Amygdala (tissue), 56 donors: ENCODE data around the gene MORF4L1.
"Not testable (repeated sequence)": the region's sequence is repeated elsewhere in the genome, so short reads cannot be mapped to it uniquely, and the experiment has no call there.

Source experiments
- DNase-seq, 56 donors: peaks; one replicate each; lab custom pipeline; 2025; lab: John Stamatoyannopoulos, UW

MORF4L1 gene

DNA sequence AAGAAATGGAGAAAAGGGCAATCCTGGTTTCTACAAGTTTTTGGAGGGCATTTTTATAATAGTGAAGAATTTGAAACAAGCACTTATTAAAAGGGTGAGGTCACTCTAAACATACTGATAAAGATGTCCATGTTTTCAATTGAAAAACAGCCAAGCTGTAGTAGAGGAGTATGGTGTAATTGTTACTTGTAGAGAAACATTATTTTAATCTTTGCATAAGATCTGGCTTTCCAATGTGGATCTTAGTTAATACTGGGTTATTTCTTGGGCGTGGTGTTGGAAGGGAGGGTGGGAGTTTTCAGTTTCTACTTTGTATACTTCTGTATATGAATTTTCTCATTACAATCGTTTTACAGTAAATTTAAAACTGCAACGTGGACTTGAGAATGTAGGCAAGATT is 22.8 kb downstream of the MORF4L1 start:
- DNase-seq = no peak

DNA sequence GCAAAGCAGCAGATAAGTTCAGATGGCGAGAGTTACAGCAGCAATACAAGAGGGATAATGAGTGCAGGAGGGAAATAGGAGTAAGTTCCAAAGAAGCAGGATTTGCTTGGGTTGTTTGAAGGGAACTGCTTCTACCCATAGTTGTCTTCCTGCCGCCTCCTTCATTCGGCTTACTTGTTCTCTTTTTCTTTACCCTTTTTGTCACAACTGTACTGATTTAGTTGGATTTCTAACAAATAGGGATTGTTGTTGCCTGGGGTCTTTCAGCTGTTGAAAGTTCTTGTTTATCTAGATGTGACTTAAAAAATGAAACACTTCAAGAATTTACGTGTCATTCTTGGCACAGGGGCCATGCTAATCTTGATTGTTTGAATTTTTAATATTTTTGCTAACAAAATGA is 25.9 kb downstream of the MORF4L1 start:
- DNase-seq = no peak

DNA sequence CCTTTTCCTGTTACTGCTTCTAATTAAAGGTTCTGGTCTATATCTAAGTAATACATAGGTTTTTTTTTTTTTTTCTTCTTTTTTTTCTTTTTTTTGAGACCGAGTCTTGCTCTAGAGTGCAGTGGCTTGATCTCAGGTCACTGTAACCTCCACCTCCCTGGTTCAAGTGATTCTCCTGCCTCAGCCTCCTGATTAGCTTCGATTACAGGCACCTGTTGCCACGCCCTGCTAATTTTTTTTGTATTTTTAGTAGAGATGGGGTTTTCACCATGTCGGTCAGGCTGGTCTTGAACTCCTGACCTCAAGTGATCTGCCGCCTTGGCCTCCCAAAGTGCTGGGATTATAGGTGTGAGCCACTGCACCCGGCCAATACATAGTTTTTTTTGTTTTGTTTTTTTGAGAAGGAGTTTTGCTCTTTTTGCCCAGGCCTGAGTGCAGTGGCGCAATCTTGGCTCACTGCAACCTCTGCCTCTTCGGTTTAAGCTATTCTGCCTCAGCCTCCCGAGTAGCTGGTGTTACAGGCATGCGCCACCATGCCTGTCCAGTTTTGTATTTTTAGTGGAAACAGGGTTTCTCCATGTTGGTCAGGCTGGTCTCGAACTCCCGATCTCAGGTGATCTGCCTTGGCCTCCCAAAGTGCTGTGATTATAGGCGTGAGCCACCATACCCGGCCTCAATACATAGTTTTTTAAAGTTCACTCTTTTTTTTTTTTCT is 28.3 kb downstream of the MORF4L1 start:
- DNase-seq = not testable (repeated sequence)

DNA sequence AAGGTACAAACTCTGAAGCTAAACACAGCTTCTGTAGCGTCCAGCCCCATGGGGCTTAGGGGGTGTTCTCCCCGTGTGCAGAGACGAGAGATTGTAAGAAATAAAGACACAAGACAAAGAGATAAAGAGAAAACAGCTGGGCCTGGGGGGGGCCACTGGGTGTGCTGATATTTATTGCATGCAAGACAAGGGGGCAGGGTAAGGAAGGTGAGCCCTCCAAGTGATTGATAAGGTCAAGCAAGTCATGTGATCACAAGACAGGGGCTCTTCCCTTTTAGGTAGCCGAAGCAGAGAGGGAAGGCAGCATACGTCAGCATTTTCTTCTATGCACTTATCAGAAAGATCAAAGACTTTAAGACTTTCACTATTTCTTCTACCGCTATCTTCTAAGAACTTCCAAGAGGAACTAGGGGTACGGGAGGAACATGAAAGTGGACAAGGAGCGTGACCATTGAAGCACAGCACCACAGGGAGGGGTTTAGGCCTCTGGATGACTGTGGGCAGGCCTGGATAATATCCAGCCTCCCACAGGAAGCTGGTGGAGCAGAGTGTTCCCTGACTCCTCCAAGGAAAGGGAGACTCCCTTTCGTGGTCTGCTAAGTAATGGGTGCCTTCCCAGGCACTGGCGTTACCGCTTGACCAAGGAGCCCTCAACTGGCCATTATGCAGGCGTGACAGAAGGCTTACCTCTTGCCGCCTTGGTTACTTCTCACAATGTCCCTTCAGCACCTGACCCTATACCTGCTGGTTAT is 29.8 kb downstream of the MORF4L1 start:
- not testable (repeated sequence) for DNase-seq

DNA sequence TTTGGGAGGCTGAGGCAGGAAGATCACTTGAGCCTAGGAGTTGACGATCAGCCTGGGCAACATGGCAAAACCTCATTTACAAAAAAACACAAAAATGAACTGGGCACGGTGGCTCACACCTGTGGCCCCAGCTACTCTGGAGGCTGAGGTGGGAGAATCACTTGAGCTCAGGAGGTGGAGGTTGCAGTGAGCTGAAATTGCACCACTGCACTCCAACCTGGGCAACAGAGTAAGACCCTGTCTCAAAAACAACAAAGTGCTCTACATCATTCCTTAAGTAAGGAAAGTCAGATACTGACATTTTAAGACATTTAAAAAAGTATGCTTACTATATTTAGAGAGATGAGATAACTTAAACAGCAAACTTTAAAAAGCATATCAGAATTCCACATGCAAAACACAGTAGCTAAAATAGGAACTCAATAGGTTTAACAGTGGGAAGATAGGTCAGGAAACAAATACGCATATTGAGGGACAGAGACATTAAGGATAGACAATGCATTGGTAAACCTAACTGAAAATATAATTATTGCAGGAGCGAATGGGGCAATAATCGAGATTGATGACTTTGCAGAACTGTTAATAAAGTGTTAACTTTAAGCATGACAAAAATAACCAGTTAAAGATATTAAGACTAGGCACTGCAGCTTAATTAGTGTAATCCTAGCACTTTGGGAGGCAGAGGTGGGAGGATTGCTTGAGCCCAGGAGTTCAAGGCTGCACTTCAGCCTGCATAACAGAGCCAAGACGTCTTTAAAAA is 32.1 kb downstream of the MORF4L1 start:
- DNase-seq = no peak

DNA sequence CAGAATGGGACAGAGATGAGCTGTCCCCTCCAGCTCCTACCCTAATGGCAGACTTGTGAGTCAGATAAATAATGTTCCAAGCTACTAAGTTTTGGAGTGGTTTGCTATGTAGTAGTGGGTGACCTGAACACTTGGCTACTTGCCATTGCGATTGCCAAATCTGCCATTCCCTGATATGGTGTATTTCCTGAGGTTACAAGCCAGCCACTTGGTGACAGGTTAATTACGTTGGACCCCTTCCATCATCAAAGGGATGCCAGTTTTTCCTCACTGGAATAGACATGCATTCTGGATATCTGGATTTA is 33.6 kb downstream of the MORF4L1 start:
- no peak for DNase-seq

DNA sequence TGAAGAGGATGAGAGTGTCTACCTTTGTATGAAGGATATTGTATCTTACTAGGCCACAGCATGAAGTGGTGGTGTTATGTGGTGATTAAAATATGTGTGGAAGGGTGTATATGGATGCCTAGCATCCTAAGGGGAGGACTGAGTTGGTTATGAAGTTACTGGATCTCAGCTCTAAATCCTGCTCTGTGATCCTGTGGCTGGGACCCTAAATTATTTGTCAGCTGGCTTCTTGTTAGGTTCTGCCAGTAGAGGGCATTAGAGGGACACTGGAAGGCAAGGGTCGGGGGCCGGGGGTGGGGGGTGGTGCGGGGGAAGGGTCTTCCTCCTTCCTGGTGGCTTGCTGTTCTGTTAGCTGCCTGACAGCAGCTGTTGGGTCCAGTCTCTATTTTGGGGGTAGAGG is 34.9 kb downstream of the MORF4L1 start:
- no peak for DNase-seq

DNA sequence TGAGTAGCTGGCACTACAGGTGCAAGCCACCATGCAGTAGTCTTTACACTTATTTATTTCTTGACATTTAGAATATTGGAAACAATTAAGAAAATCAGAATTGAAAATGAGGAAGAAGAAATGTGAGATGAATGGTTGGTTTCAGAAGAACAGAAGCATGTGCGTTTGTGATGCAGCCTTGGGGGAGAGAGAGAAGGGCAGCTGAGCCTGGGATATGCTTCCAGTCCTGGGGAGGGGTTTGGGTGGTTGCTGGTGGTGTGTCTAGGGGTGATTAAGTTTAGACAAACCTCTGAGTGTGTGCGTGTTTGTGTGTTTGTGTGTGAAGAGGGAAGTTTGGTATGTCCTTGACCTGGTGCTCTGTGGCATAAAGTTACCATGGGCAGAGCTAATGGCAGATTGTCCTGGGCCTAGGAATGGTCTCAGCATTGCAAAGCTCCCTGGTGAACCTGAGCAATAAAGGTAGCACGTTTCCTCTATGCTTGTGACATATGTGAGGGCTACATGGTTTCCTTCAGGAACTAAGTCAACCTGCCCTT is 36.5 kb downstream of the MORF4L1 start:
- DNase-seq = no peak

DNA sequence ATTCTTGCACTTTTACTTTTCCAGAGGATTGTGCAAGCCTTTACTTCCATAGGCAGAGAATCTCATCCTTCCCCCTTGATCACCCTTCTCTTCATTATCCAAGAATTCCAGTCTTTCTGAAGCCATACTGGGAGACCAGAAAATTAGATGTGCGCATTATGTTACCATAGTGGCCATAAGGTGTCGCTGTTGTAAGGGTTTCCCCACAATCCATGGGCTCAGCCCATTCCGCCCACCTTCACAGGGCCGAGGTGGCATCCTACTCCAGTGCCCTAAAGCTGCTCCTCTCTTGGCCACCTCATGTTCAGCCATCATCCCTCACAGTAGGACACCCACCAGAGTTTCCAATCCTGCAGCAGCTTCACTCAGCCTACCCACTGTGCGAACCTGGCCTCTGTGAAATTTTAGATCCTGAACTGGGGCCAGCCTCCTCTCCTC is 37.1 kb downstream of the MORF4L1 start:
- DNase-seq = peak in 1 of 56 donors; percentile 14

DNA sequence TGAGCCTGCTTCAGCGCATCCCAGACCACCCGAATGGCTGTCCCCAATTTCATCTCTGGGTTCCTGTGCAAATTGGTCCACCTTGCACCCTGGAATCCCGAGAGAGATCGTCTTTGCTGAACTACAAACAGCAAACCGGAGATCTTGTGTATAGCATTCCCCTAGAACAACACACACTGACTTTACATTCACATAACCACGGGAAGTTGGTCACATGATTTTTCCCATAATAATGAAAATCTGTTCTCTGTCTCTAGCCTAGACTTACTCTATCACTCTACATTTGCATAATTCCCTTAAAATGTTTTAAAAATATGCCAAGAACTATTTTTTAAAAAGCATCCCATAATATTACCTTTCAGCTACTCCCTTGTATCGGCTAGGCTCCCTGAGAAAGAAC is 37.6 kb downstream of the MORF4L1 start:
- DNase-seq = no peak

DNA sequence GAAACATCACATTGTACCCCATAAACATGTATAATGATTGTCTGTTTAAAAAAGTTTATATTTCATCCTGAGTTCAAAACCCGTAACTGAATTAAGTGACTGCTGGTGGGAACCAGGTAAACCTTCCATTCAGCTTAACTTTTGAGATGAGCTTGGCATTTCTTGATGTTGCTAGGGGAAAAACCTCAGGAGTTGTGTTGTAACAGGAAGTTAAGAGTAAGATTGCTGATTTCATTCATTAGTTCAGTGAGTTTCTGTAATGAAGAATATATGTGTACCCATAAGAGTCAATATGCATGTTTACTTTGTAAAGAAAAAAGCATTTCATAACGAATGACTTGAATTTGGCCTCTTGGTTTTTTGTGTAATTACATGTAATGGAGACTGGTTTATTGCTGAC is 39.6 kb downstream of the MORF4L1 start:
- no peak for DNase-seq

DNA sequence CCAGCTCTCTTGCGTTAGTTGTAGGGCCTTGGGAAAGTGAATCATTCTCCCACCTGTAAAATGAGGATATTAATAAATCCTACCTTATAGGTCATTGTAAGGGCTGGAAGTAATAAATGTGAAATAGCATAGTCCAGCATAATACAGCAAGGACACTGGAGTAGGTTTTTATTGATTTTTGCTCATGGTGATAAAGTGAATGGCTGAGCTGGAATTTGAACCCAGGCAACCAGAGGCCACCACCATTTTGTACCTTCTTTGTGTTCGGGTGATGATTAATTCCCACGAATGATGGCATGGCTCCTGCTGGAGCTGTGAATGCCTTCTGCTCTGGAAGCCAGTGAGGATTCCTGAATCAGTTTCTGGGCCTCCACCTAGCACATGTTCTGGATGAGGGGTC is 40.3 kb downstream of the MORF4L1 start:
- DNase-seq = no peak

DNA sequence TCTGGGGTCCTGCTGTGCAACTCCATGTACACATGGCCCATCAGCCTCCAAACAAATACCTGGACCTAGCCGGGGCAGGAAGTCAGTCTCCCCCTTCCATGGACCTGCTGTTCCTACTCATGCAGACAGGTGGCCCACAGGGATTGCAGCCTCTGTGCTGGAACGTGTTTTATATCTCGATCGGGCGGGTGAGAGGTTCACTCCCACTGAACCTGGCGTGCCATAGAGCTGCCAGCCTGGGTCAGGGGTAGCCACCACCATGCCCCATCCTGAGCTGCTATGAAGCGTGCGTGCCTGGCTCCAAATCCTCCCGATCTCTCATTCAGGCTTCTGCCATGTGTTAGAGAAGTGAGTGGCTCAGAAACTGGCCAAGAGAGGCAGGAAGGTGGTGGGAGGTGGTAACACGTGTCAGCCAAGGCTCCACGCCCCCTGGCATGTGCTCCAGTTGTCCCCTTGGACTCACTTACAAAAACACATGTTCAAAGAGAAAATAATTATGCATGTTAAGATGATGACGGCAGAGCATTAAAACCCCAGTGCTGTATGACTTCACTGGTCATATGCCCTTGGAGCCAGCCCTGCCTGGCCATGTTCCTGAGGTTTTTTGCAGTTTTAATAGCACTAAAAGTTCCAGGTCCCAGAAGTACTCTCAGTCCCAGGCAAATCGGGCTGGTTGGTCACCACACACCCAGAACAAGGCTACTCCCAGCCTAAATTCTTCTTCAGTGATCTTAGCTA is 41.5 kb downstream of the MORF4L1 start:
- peak in 4 of 56 donors; percentile 26 to 42 (median 30) for DNase-seq

DNA sequence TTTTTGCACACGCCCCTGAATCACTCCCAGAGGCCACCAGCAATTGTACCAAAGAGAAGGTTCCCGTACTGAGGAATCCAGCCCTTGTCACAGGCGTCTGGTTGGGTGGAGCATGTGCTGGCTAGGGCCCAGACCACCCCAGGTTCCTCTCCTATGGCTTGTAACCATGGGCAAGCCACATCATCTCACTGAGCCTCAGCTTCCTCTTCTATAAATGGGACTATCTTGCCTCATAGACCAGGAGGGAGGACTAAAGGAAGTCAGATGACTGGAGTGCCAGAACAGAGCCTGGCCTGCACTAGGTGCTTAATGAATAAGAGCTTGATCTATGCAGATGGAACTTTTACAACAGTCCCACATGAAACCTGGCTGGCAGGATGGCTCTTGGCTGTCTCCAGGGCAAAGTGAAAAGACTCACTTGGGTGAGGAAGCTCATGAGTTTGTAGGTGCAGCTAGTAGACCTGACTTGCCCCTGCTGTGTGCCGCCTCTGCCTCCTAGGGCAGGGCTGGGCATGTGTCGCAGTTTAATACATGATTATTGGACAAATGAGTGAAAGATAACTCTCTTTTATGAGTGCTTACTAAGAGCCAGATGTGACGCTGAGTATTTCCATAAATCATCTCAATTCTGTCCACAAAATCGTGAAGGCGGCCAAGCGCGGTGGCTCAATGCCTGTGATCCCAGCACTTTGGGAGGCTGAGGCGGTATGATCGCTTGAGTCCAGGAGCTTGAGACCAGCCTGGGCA is 42.8 kb downstream of the MORF4L1 start:
- peak in 12 of 56 donors; percentile 23 to 64 (median 34) for DNase-seq

DNA sequence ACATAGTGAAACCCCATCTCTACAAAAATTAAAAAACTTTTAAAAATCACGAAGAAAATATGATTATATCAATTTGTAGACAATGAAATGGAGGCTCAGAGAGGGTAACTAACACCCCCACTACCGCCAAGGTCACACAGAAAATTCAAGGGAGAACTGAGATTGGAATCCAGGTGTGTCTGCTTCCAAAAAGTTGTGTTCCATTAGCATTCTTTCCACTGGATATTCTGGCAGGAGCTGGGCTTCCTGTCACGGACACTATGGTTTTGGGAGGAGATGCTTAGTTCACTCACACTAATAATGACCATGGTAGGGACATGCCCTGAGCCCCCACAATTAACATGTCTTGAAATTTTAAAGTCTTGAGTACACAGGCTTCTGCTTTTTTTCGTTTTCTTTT is 43.4 kb downstream of the MORF4L1 start:
- no peak for DNase-seq

DNA sequence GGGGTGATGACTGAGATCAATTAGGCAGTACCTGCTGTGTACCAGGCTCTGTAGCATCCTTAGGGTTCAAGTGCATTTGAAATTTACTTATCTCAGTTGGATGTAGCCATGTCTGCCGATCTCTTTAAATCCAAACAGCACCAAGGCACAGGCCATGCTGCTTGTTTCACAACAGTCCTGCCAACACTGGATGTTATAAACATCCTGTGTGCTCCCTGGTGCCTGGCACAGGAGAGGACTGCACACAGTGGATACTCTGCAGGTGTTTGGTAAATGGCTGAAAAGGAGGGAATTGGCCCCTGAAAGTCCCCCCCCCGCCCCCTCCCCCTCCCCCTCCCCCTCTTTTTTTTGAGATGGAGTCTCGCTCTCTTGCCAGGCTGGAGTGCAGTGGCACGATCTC is 45.2 kb downstream of the MORF4L1 start:
- no peak for DNase-seq

DNA sequence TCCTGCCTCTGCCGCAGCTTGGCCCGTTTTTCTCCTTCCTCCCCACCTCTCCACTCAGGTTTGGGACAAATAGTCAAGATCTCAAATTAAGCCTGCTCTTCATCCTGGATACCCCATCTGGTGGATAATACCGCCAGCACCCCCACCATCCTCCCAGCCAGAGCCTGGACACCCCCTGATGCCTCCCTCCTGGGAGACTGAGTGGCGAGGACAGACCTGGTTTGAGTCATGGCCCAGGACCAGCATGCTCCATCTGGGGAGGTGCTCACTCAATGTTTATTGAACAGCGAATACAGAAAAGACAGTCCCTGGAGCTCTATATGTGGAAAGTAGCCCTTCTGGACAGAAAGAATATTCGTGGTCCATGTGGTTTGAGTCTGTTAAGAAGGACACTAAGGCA is 48.8 kb downstream of the MORF4L1 start:
- DNase-seq = no peak

DNA sequence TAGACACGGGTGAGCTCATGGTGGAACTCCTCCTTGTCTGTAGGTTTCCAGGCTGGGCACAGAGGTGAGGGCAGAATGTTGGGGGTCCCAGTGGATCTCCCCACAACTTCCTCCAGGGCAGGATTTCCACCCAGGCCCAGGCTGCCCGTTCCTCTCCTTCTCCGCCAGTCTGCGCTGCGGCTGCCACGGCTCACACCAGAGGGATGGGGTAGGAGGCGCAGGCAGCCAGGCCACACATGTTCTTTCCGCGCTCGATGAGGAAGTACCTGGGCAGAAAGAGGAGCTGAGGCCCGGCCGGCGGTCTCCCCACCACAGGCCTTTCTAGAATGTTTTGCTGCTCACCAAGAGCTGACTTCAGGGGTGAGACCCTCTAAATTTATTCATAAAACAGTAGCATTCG is 49.2 kb downstream of the MORF4L1 start:
- peak in 5 of 56 donors; percentile 25 to 47 (median 32) for DNase-seq

DNA sequence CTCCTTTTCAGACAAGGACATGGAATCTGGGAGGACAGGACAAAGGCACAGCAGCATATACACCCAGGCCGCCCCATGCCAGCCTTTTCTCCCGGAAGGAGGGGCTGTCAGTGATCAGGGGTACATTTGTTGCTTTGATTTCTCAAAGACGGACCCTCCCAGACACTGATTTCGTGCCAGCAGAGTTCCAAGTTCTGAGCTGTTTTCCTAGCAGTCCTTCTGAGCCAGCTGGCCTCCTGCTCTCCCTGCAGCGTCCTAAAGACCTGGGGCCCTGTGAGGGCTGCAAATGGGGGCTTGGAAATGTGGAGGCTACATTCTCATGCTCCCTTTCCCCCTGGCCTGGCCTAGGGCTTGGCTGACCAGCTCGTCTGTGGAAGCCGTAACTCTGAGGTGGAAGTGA is 49.8 kb downstream of the MORF4L1 start:
- DNase-seq = no peak

DNA sequence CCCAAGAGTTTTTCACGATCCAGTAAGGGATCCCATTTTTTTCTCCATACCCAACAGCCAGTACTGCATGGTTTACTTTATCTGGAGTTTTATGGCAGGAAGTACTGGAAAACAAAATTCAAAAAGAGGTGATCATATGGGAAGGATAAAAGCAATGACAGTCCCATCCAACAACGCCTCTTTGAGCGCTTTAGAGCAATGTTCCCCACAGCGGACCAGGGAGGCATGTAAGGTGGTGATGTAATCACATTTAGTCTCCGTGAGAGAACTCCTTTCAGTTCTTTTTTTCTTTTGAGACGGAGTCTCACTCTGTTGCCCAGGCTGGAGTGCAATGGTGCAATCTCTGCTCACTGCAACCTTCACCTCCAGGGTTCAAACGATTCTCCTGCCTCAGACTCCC is 50.3 kb downstream of the MORF4L1 start:
- DNase-seq = no peak
